WTC11 (cell line): ENCODE data around the gene CSTPP1. TPM values are rescaled to one million over a fixed set of nuclear protein-coding genes. Genes with fewer than 3 reads are reported as not detected.

Experiments used
- ATAC-seq: fragments of 200-7000 bp; cut with Tn5 transposase; 2 replicates; pipeline ENCODE4 v1.10.0; 2021; ENCODE audit warnings: mild to moderate bottlenecking, moderate library complexity
- CTCF ChIA-PET: fragments of 300-600 bp; sonication (Branson Sonifier 250); formaldehyde crosslinking; loops from one replicate; lab custom pipeline; 2021; ENCODE audit warnings: antibody characterized with exemption; lab: Charles Lee
- POLR2A ChIA-PET: fragments of 350-600 bp; sonication (Branson Sonifier 250); formaldehyde crosslinking; loops from one replicate; lab custom pipeline; 2021; ENCODE audit warnings: antibody characterized with exemption; lab: Charles Lee
- DNase-seq: peaks from one replicate; pipeline ENCODE4 v3.0.0; 2021; ENCODE audit warnings: low spot score
- H3K27ac Mint-ChIP-seq: 2 replicates; pipeline ENCODE4 v1.8.0; 2021; ENCODE audit warnings: mixed read lengths
- H3K27me3 Mint-ChIP-seq: 2 replicates; pipeline ENCODE4 v1.8.0; 2021; ENCODE audit warnings: low read depth, mild to moderate bottlenecking, moderate library complexity, mixed read lengths
- H3K36me3 Mint-ChIP-seq: 2 replicates; pipeline ENCODE4 v1.8.0; 2021; ENCODE audit warnings: mixed read lengths
- H3K4me1 Mint-ChIP-seq: 2 replicates; pipeline ENCODE4 v1.8.0; 2022; ENCODE audit warnings: mixed read lengths
- H3K4me3 Mint-ChIP-seq: 2 replicates; pipeline ENCODE4 v1.8.0; 2021; ENCODE audit warnings: mild to moderate bottlenecking, moderate library complexity, mixed read lengths
- H3K9me3 Mint-ChIP-seq: 2 replicates; pipeline ENCODE4 v1.8.0; 2021; ENCODE audit warnings: mixed read lengths
- ATF1 ChIP-seq: sonication (generic); formaldehyde crosslinking; IDR thresholded peaks from 2 replicates; pipeline ENCODE4 v1.8.1; 2023; ENCODE audit warnings: mild to moderate bottlenecking, moderate library complexity, missing genetic modification reagents
- ATF2 ChIP-seq: sonication (generic); formaldehyde crosslinking; IDR thresholded peaks from 2 replicates; pipeline ENCODE4 v1.8.1; 2022; ENCODE audit warnings: low read depth, missing genetic modification reagents, borderline replicate concordance
- E2F5 ChIP-seq: sonication (generic); formaldehyde crosslinking; IDR thresholded peaks from 2 replicates; pipeline ENCODE4 v1.8.1; 2022; ENCODE audit warnings: mild to moderate bottlenecking, moderate library complexity, missing genetic modification reagents
- FOXP4 ChIP-seq: sonication (generic); formaldehyde crosslinking; IDR thresholded peaks from 2 replicates; pipeline ENCODE4 v1.8.0; 2022; ENCODE audit warnings: mild to moderate bottlenecking, missing genetic modification reagents
- GRHL2 ChIP-seq: fragments of 250-450 bp; sonication (Bioruptor Pico); IDR thresholded peaks from 2 replicates; pipeline ENCODE4 v1.8.0; 2022; ENCODE audit warnings: mild to moderate bottlenecking, moderate library complexity; ENCODE audit not compliant: insufficient replicate concordance, severe bottlenecking
- IRF1 ChIP-seq: sonication (generic); formaldehyde crosslinking; IDR thresholded peaks from 2 replicates; pipeline ENCODE4 v1.8.0; 2023; ENCODE audit warnings: missing genetic modification reagents
- IRF2 ChIP-seq: sonication (generic); formaldehyde crosslinking; IDR thresholded peaks from 2 replicates; pipeline ENCODE4 v1.8.0; 2022; ENCODE audit warnings: low read depth, missing genetic modification reagents, borderline replicate concordance
- KAT7 ChIP-seq: sonication (generic); formaldehyde crosslinking; IDR thresholded peaks from 2 replicates; pipeline ENCODE4 v1.8.1; 2023; ENCODE audit warnings: missing genetic modification reagents, mild to moderate bottlenecking, borderline replicate concordance
- NFATC4 ChIP-seq: fragments of 250-450 bp; sonication (Bioruptor Pico); IDR thresholded peaks from 2 replicates; pipeline ENCODE4 v1.9.0; 2021; ENCODE audit warnings: mild to moderate bottlenecking
- NFE2L1 ChIP-seq: sonication (generic); formaldehyde crosslinking; IDR thresholded peaks from 2 replicates; pipeline ENCODE4 v1.8.1; 2023; ENCODE audit warnings: missing genetic modification reagents
- OVOL2 ChIP-seq: fragments of 250-450 bp; sonication (Bioruptor Pico); IDR thresholded peaks from 2 replicates; pipeline ENCODE4 v1.9.0; 2021; ENCODE audit warnings: mild to moderate bottlenecking, borderline replicate concordance
- ZBTB21 ChIP-seq: sonication (generic); formaldehyde crosslinking; IDR thresholded peaks from 2 replicates; pipeline ENCODE4 v1.8.1; 2023; ENCODE audit warnings: mild to moderate bottlenecking, missing genetic modification reagents, borderline replicate concordance
- ZNF219 ChIP-seq: sonication (generic); formaldehyde crosslinking; IDR thresholded peaks from 2 replicates; pipeline ENCODE4 v1.8.0; 2023; ENCODE audit warnings: missing genetic modification reagents, mild to moderate bottlenecking, borderline replicate concordance
- ZNF281 ChIP-seq: sonication (generic); formaldehyde crosslinking; IDR thresholded peaks from 2 replicates; pipeline ENCODE4 v1.8.0; 2023; ENCODE audit warnings: mild to moderate bottlenecking, missing genetic modification reagents
- ZNF416 ChIP-seq: fragments of 250-450 bp; sonication (Bioruptor Pico); IDR thresholded peaks from 2 replicates; pipeline ENCODE4 v1.9.0; 2021; ENCODE audit warnings: mild to moderate bottlenecking, inconsistent platforms
- ZNF423 ChIP-seq: fragments of 250-450 bp; sonication (Bioruptor Pico); IDR thresholded peaks from 2 replicates; pipeline ENCODE4 v2.1.2; 2022; ENCODE audit warnings: mild to moderate bottlenecking, moderate library complexity
- total RNA-seq: library from RNA; stranded (reverse); gene quantifications from 3 replicates; pipeline ENCODE4 v1.2.3, GENCODE V29; 2021
- TF ChIP-seq, protein P1 (sequence below): sonication (generic); formaldehyde crosslinking; conservative IDR thresholded peaks from 2 replicates; pipeline ENCODE4 v1.8.1; 2022; ENCODE audit warnings: mild to moderate bottlenecking, missing genetic modification reagents
- TF ChIP-seq, protein P2 (sequence below): fragments of 250-450 bp; sonication (Bioruptor Pico); IDR thresholded peaks from 2 replicates; pipeline ENCODE4 v1.9.0; 2021; ENCODE audit warnings: mild to moderate bottlenecking

CSTPP1 gene
- total RNA-seq, 1 experiment from 2014 or later = 23.6 TPM

GRCh38 chr11:47052576-47052975 is 116.0 kb downstream of the CSTPP1 start (continued):
- TF ChIP-seq ATF2 (CRISPR knock-in tag) = no peak
- no peak for TF ChIP-seq ZNF281 (CRISPR knock-in tag)
- no peak for TF ChIP-seq ZNF423 (CRISPR knock-in tag)
- TF ChIP-seq, protein P1, sequence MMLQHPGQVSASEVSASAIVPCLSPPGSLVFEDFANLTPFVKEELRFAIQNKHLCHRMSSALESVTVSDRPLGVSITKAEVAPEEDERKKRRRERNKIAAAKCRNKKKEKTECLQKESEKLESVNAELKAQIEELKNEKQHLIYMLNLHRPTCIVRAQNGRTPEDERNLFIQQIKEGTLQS = no peak
- TF ChIP-seq OVOL2 = no peak
- no peak for TF ChIP-seq IRF1 (CRISPR knock-in tag)
- TF ChIP-seq NFATC4 (CRISPR knock-in tag) = no peak
- no peak for TF ChIP-seq E2F5 (CRISPR knock-in tag)

DNA sequence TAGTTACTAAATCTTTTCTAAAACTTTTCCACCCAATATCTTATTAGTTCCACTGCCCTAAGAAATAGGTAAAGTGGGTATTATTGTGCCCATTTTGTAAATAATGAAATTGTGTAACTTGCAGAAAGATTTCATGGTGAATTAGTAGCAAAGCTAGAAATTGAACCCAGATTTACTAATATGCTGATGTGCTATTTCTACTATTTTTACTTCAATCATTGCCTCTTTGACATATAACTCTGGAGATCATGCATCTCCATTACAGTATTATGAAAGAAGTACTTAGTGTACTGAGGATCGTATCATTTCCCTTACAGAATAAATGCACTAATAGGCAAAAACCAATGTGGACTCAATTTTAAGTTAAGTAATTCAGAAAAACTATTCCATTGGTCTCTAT is 119.0 kb downstream of the CSTPP1 start:
- no peaks in the 10 kb centered on the region for H3K27me3 Mint-ChIP-seq

DNA sequence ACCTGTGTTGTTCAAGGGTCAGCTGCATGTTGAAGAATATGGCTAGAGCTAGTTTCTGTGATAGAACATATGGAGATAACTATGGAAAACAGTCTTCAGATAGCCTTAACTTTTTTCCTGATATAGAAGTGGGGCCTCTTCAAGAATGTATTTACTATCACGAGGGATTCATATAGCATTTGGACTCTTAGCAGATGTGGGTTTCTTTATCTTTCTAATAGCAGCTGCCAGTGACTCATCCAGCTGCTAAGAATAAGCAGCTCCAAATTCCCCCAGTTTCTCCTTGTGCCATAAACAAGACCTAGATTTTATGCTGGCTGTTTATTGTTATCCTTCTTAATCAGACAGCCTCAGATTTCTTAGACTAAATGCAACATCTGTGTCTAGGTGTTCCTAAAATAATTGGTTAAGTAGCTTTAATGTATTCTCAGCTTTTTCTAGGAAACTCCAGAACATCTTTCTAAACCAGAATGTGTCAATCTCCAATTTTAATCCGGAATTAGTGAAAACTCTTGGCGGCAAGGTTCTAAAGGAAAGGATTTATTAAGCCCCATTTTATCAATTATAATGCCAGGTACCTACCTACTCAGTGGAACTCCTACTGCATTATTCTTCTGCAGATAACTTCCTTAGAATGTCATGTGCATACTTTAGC is 119.8 kb downstream of the CSTPP1 start:
- H3K27me3 Mint-ChIP-seq = no peaks in the 10 kb centered on the region
- POLR2A ChIA-PET = interaction anchor here (0.6 kb wide), 1 partner anchor 143 kb away, joined by 3 read pairs; no protein-coding TSS in a partner anchor
- TF ChIP-seq, protein P2, sequence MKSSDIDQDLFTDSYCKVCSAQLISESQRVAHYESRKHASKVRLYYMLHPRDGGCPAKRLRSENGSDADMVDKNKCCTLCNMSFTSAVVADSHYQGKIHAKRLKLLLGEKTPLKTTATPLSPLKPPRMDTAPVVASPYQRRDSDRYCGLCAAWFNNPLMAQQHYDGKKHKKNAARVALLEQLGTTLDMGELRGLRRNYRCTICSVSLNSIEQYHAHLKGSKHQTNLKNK = no peak
- TF ChIP-seq GRHL2 (CRISPR knock-in tag) = no peak
- TF ChIP-seq ZNF423 (CRISPR knock-in tag) = no peak
- no peak for TF ChIP-seq NFE2L1 (CRISPR knock-in tag)
- TF ChIP-seq FOXP4 = no peak
- TF ChIP-seq ZNF219 (CRISPR knock-in tag) = no peak
- no peak for TF ChIP-seq ZBTB21 (CRISPR knock-in tag)
- no peak for TF ChIP-seq ZNF416
- TF ChIP-seq, all 79 proteins: peak for 0
- peaks cover 32% of the 10 kb centered on the region for H3K4me1 Mint-ChIP-seq
- CTCF ChIA-PET = interaction anchor here (0.5 to 3.7 kb wide), 3 partner anchors 20 to 140 kb away, joined by 4 to 16 read pairs (median 5); no protein-coding TSS in a partner anchor
- ATAC-seq (no peak), DNase-seq (no peak)
- H3K36me3 Mint-ChIP-seq = peaks cover 11% of the 10 kb centered on the region
- peaks cover 3% of the 10 kb centered on the region for H3K9me3 Mint-ChIP-seq
- H3K27ac Mint-ChIP-seq = peak overlapping the region; percentile 29
- H3K4me3 Mint-ChIP-seq = no peak overlapping the region

More for the DNA sequence above, 119.0 kb downstream of the CSTPP1 start:
- peaks cover 3% of the 10 kb centered on the region for H3K9me3 Mint-ChIP-seq
- no peak for DNase-seq
- POLR2A ChIA-PET = no interaction called here
- no peak overlapping the region for H3K4me3 Mint-ChIP-seq
- peaks cover 11% of the 10 kb centered on the region for H3K36me3 Mint-ChIP-seq
- peaks cover 23% of the 10 kb centered on the region for H3K4me1 Mint-ChIP-seq
- TF ChIP-seq, protein P2 = no peak
- TF ChIP-seq KAT7 (CRISPR knock-in tag) (no peak), OVOL2 (no peak), ATF1 (CRISPR knock-in tag) (no peak), IRF2 (CRISPR knock-in tag) (no peak)
- TF ChIP-seq, all 79 proteins: peak for 0
- no peak for ATAC-seq
- CTCF ChIA-PET = interaction anchor here (0.5 to 3.7 kb wide), 2 partner anchors 21 to 98 kb away, joined by 4 to 16 read pairs; no protein-coding TSS in a partner anchor
- no peak overlapping the region; the same call in 1 of the 2 replicates for H3K27ac Mint-ChIP-seq
